Liver (tissue), 9 donors: Measurements from ENCODE around the gene RAB3B. TPM values are rescaled to one million over a fixed set of nuclear protein-coding genes. Genes with fewer than 3 reads are reported as not detected.
"Not testable (repeated sequence)": the region's sequence is repeated elsewhere in the genome, so short reads cannot be mapped to it uniquely, and the experiment has no call there.

ENCODE experiments used
- DNase-seq: peaks from one replicate; pipeline ENCODE4 v3.0.0-alpha.2; 2017; ENCODE audit warnings: low spot score
- H3K27ac ChIP-seq, 2 donors: one replicate each; pipeline ENCODE4 v1.7.0; 2013; ENCODE audit warnings: inconsistent platforms in 2 of 2, low read length in 2 of 2, control low read depth in 1 of 2, low read depth in 1 of 2, mild to moderate bottlenecking in 1 of 2
- H3K27me3 ChIP-seq, 4 donors: one replicate each; pipeline versions ENCODE4 v1.6.1 to v1.7.0; 2013; ENCODE audit warnings: low read length in 3 of 4, inconsistent platforms in 1 of 4, mild to moderate bottlenecking in 1 of 4, moderate library complexity in 1 of 4; ENCODE audit not compliant: control insufficient read depth in 4 of 4, insufficient read depth in 4 of 4
- H3K36me3 ChIP-seq, 4 donors: one replicate each; pipeline versions ENCODE4 v1.6.1 to v1.7.0; 2013; ENCODE audit warnings: low read length in 3 of 4, mild to moderate bottlenecking in 3 of 4, low read depth in 1 of 4, moderate library complexity in 1 of 4; ENCODE audit not compliant: control insufficient read depth in 4 of 4, insufficient read depth in 3 of 4
- H3K4me1 ChIP-seq, 4 donors: one replicate each; pipeline versions ENCODE4 v1.6.1 to v1.7.0; 2013; ENCODE audit warnings: low read length in 3 of 4, mild to moderate bottlenecking in 3 of 4, moderate library complexity in 1 of 4; ENCODE audit not compliant: control insufficient read depth in 4 of 4, insufficient read depth in 4 of 4
- H3K4me3 ChIP-seq, 3 donors: one replicate each; pipeline versions ENCODE4 v1.6.1 to v1.7.0; 2013; ENCODE audit warnings: low read length in 3 of 3, control low read depth in 1 of 3, low read depth in 1 of 3, mild to moderate bottlenecking in 1 of 3
- H3K9ac ChIP-seq, 2 donors: one replicate each; pipeline ENCODE4 v1.7.0; 2013; ENCODE audit warnings: low read length in 2 of 2, mild to moderate bottlenecking in 2 of 2, moderate library complexity in 2 of 2, control low read depth in 1 of 2, low read depth in 1 of 2
- H3K9me3 ChIP-seq, 4 donors: one replicate each; pipeline versions ENCODE4 v1.6.1 to v1.7.0; 2013; ENCODE audit warnings: low read length in 3 of 4; ENCODE audit not compliant: control insufficient read depth in 4 of 4
- CTCF ChIP-seq: fragments of 150-350 bp; IDR thresholded peaks from 2 replicates; pipeline ENCODE4 v1.5.1; 2017; ENCODE audit warnings: improper control_type of control experiment, low read depth, low read length; ENCODE audit not compliant: missing input control
- HNF4A ChIP-seq, 2 donors: conservative IDR thresholded peaks; 2 replicates each; pipeline ENCODE4 v1.6.1; 2016; ENCODE audit warnings: antibody characterized with exemption in 2 of 2, mild to moderate bottlenecking in 2 of 2
- JUND ChIP-seq, 2 donors: IDR thresholded peaks; 2 replicates each; pipeline ENCODE4 v1.6.1; 2016; ENCODE audit warnings: antibody characterized with exemption in 2 of 2
- MAX ChIP-seq: IDR thresholded peaks from 2 replicates; pipeline ENCODE4 v1.6.1; 2016; ENCODE audit warnings: antibody characterized with exemption
- NR2F2 ChIP-seq: IDR thresholded peaks from 2 replicates; pipeline ENCODE4 v1.6.1; 2016; ENCODE audit warnings: antibody characterized with exemption
- REST ChIP-seq: IDR thresholded peaks from 2 replicates; pipeline ENCODE4 v1.6.1; 2016; ENCODE audit warnings: antibody characterized with exemption, mild to moderate bottlenecking
- RXRA ChIP-seq, 2 donors: IDR thresholded peaks; 2 replicates each; pipeline ENCODE4 v1.6.1; 2017 to 2018; ENCODE audit warnings: antibody characterized with exemption in 2 of 2, mild to moderate bottlenecking in 1 of 2
- SP1 ChIP-seq: IDR thresholded peaks from 2 replicates; pipeline ENCODE4 v1.6.1; 2018; ENCODE audit warnings: antibody characterized with exemption, mild to moderate bottlenecking
- TAF1 ChIP-seq: conservative IDR thresholded peaks from 2 replicates; pipeline ENCODE4 v1.6.1; 2016; ENCODE audit warnings: antibody characterized with exemption, mild to moderate bottlenecking
- YY1 ChIP-seq: IDR thresholded peaks from 2 replicates; pipeline ENCODE4 v1.6.1; 2016; ENCODE audit warnings: antibody characterized with exemption, mild to moderate bottlenecking
- ZBTB33 ChIP-seq: IDR thresholded peaks from 2 replicates; pipeline ENCODE4 v1.6.1; 2016; ENCODE audit warnings: antibody characterized with exemption
- WGBS: extraction: QIAGEN DNeasy Blood & Tissue Kit; methylation state at CpG from one replicate; pipeline ENCODE4 v1.1.7; 2013; 5-methylcytosine and 5-hydroxymethylcytosine counted together
- polyA plus RNA-seq, 2 donors: library from polyadenylated mRNA; stranded (reverse) in 1 of 2; unstranded in 1 of 2; fragments of 200-250 nt in 1 of 2; fragments of >200 nt in 1 of 2; fragmentation: Nextera tagmentation in 1 of 2; extraction: Ambion mirVana in 1 of 2; gene quantifications; one replicate each; pipeline versions ENCODE4 v1.2.1 to v1.2.3, GENCODE V29; 2013 to 2015
- total RNA-seq, 2 donors: library from RNA; depleted of rRNA; stranded (reverse); fragments of >200 nt; gene quantifications; one replicate each; pipeline ENCODE4 v1.2.3, GENCODE V29; 2014
- donor health status: healthy.
- donor health status: healthy.
- donor health status: healthy.
- donor health status: healthy.
- donor health status: healthy.

The RAB3B gene
- total and polyA plus RNA-seq, 4 donors, result 0.17 to 5.4 (median 0.32) TPM

- peaks cover 0 to 3% (median 0%) of the 10 kb centered on the region in 4 donors for H3K36me3 ChIP-seq
- H3K4me3 ChIP-seq, result no peak overlapping the region
- no peak overlapping the region for H3K9ac ChIP-seq
- TF ChIP-seq SP1 (no peak), CTCF (no peak), NR2F2 (no peak), MAX (no peak), RXRA (IDR thresholded peaks at IDR 0.05) (no peak), REST (no peak), ZBTB33 (no peak)
- no peak for DNase-seq
- H3K27me3 ChIP-seq, result no peaks in the 10 kb centered on the region
- H3K27ac ChIP-seq, result no peak overlapping the region
- no peaks in the 10 kb centered on the region for H3K9me3 ChIP-seq
- H3K4me1 ChIP-seq, result peaks cover 0 to 30% (median 19%) of the 10 kb centered on the region in 4 donors
Observed at GRCh38 chr1:51875836-51876235, 114.7 kb downstream of the RAB3B start.

- no peak for TF ChIP-seq RXRA (IDR thresholded peaks at IDR 0.05)
- no peak for TF ChIP-seq SP1
- no peak for TF ChIP-seq YY1
- TF ChIP-seq ZBTB33, result no peak
- no peak for TF ChIP-seq JUND (IDR thresholded peaks at IDR 0.05)
- TF ChIP-seq HNF4A (conservative IDR thresholded peaks at IDR 0.05), result no peak
- TF ChIP-seq TAF1, result no peak
- TF ChIP-seq REST, result no peak
- no peaks in the 10 kb centered on the region for H3K9me3 ChIP-seq
- H3K27ac ChIP-seq, result no peak overlapping the region
- peaks cover 0 to 30% (median 19%) of the 10 kb centered on the region in 4 donors for H3K4me1 ChIP-seq
- no peak for DNase-seq
- peaks cover 0 to 3% (median 0%) of the 10 kb centered on the region in 4 donors for H3K36me3 ChIP-seq
- 68% methylated on average over 6 of the region's 6 CpGs for WGBS
- no peak overlapping the region for H3K9ac ChIP-seq
- H3K4me3 ChIP-seq, result no peak overlapping the region
- H3K27me3 ChIP-seq, result no peaks in the 10 kb centered on the region
Observed at GRCh38 chr1:51875291-51875772, 115.2 kb downstream of the RAB3B start.

- H3K4me3 ChIP-seq, DNase-seq, H3K9me3 ChIP-seq, H3K9ac ChIP-seq, H3K36me3 ChIP-seq, H3K27me3 ChIP-seq, H3K27ac ChIP-seq: not testable (repeated sequence)
- peaks cover 0 to 26% (median 14%) of the 10 kb centered on the region in 4 donors for H3K4me1 ChIP-seq
- WGBS, result 95% methylated on average over 1 of the region's 1 CpG
Observed at GRCh38 chr1:51873270-51873669, 117.2 kb downstream of the RAB3B start.
